Dedifferentiated amniotic fluid mesenchymal stem cell (primary cell): ENCODE results near the gene STAT6.
"Not testable (repeated sequence)": the region's sequence is repeated elsewhere in the genome, so short reads cannot be mapped to it uniquely, and the experiment has no call there.

ENCODE experiments used
- DNase-seq: peaks from one replicate; pipeline ENCODE4 v3.0.0-alpha.2; 2016; ENCODE audit errors: extremely low spot score

The STAT6 gene

DNA sequence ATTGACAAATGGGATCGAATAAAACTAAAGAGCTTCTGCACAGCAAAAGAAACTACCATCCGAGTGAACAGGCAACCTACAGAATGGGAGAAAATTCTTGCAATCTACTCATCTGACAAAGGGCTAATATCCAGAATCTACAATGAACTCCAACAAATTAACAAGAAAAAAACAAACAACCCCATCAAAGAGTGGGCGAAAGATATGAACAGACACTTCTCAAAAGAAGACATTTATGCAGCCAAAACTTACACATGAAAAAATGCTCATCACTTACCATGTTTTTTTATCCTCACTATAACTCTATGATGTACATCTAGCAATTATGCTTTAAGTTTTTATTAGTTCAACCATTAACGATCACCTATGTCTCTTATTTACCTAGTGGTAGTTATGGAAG is 57.3 kb downstream of the STAT6 start:
- DNase-seq, result not testable (repeated sequence)

DNA sequence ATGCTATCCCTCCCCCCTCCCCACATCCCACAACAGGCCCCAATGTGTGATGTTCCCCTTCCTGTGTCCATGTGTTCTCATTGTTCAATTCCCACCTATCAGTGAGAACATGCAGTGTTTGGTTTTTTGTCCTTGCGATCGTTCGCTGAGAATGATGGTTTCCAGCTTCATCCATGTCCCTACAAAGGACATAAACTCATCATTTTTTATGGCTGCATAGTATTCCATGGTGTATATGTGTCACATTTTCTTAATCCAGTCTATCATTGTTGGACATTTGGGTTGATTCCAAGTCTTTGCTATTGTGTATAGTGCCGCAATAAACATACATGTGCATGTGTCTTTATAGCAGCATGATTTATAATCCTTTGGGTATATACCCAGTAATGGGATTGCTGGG is 58.0 kb downstream of the STAT6 start:
- not testable (repeated sequence) for DNase-seq

- no peak for DNase-seq
Measured at GRCh38 chr12:57051011-57051410, 60.2 kb downstream of the STAT6 start.

DNA sequence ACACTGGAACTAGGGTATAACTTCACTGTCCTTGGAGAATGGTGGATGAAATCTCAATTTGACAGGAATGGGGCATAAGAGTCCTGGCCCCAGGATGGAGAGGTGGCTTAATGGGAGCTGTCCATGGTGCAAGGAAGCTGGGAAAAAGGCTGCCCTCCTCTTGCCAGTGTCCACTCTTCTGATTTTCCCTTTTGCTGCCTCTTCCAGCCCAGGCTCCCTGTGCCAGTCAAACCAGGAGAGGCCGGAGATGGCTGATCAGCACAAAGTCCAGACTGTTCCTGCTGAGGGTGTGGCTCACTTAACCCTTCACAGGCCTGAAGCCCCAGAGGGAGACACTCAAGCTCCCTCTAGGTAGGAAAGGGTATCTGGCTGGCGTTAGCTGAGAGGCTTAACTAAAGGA is 61.3 kb downstream of the STAT6 start, which contains the start of gene MYO1A:
TSS of gene MYO1A (minus strand) at position 240 of the 400 bp plus-strand sequence. CDS start 1,806 bp downstream, outside the sequence.
- no peak for DNase-seq

- DNase-seq, result no peak
Measured at GRCh38 chr12:57049119-57049446, 62.1 kb downstream of the STAT6 start.

DNA sequence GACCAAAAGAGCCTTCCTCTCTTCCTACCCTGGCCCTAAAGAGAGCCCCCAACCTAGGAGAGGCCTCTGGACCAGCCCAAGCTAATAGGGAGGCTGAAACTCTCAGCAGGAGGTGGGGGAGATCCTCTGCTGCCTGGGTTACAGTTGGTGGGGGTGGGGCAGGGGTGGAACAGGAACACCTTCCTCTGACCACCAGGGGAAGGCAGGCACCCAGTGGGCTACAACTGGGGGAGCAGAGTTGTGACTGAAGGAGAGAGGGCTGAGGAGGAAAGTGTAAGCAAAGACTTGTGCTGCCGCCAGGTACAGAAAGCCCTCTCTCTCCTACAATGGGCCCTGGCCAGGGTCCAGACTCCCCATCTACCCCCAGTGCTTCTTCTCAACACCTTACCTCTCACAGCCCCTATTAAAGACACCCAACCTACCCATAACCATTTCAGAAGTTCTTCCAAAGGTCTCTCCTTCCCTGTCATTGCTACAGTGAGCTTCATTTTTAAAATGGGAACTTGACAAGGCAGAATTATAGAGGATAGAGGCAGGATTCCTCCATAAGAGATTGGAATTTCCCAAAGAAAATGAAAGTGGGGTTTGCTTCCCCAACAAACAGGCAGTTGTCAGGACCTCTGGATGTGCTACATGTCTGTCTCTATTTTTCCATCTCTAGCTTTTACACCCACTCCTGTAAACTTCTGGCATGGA is 62.6 kb downstream of the STAT6 start:
- no peak for DNase-seq

DNA sequence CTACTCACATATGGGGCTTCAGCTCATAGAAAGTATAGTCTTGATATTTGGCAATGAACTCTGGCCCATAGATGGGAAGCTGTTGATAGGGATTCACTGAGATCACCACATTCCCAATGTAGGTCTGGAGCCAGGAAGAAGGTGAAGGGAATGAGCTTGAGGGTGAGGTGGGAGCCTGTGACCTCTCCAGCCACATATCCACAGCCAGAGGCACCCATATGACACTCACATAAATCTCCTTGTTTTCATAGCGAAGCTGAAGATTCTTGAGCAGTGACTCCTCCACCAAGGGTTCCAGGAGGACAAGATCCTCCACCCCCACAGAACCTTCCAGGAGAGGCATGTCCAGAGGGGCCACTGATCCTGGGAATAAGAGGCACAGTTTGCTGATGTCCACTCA is 63.2 kb downstream of the STAT6 start:
- no peak for DNase-seq

GRCh38 chr12:57046947-57047890 is 63.9 kb downstream of the STAT6 start:
- DNase-seq, result no peak

DNA sequence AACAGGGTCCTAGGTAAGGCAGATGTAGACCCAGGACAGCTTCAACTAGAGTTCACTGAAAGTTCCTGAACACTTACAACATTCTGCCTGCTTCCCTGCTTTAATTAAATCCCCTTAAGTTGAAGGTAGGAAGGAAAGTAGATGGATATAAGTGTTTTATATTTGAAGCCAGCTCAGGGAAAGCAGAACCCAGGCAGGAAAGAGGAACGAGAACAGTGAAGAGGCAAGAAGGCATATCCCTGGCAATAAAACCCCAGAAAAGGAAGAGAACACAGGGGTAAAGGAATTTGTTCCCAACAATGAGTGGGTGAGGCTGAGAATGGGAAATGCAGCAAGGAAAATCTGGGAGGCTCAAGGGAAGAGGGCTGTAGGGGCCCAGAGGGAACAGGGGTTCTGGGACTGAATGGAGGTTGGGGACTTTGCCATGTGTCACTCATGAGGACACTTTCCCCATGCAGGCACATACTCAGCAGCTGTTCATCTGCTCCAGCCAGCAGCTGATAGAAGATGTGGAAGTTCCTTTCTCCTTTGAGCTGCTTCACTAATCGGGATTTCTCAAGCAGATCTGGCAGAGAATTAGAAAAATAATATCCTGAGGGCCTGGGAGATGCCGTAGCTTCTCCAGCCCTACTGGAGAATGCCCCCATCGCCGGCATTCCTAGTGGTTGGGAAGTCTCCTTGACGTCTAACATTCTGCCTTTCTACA is 64.9 kb downstream of the STAT6 start:
- DNase-seq, result no peak
